GM19397 (cell line): ENCODE results near the gene DPP7.
"Not testable (repeated sequence)": the region's sequence is repeated elsewhere in the genome, so short reads cannot be mapped to it uniquely, and the experiment has no call there.

Source experiments
- ATAC-seq: cut with Tn5 transposase; IDR thresholded peaks from one replicate; pipeline ENCODE4 v1.9.1; 2021; ENCODE audit warnings: mild to moderate bottlenecking, moderate library complexity; ENCODE audit not compliant: unreplicated experiment

DPP7 gene

DNA sequence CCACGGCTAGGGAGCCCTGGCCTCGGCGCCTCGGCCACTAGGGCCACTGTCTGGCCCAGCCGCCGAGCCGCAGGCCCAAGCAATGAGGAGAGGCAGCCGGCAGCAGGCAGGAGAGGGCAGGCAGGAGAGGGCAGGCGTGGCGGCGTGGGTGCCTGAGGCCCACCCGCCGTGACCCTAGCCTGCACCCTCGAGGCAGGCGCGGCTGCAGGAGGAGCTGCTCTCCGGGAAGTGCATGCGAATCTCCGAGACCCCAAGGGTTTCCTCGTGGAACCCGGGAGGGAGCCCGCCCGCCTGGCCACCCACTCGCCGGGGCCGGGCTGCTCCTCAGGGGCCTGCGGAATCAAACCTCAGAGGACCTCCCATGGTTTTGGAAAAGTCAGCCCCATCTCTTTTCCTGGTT, 33.7 kb upstream of the DPP7 start:
- ATAC-seq: no peak

DNA sequence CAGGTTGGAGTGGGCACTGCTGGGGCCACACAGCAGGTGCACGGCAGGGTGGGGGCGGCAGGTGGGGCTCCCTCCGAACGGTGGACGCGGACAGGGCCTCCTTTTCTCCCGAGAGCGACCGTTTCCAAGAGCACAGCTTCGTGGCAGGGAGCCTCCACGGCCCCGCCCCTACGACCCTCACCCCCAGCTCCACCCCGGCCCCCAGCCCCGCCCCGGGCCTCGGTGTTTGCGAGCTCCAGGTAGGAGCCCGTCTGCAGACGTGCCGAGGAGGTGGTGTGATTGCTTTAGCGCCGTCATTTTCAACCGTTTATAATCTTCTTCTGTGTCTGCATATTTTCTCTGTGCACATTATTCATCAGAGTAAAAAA, 33.2 kb upstream of the DPP7 start:
- ATAC-seq: no peak

DNA sequence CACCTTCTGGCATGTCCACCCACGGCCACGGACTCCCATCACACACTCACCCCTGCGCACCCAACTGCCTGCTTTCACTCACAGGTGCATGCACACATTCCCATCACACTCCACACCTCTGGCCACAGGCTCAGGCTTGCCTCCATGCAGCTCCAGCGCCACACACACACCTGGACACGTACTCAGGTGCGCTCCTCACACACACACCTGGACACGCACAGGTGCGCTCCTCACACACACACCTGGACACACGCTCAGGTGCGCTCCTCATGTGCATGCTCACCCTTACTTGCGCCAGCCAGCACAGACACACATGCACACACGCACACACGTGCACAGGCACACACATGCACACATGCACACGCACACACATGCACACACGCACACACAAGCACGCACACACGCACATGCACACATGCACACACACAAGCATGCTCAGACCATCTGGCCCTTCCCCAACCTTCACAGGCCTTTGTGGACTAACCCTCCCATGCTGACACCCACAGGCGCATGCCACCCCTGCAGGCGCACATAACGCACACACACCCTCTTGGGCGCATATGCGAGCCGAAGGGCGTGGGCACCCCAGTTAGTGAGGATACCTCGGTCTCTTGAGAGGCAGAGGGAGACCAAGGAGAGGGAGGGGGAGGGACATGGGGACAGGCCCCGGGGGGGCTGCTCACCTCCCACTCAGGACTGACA, 32.7 kb upstream of the DPP7 start:
- no peak for ATAC-seq

DNA sequence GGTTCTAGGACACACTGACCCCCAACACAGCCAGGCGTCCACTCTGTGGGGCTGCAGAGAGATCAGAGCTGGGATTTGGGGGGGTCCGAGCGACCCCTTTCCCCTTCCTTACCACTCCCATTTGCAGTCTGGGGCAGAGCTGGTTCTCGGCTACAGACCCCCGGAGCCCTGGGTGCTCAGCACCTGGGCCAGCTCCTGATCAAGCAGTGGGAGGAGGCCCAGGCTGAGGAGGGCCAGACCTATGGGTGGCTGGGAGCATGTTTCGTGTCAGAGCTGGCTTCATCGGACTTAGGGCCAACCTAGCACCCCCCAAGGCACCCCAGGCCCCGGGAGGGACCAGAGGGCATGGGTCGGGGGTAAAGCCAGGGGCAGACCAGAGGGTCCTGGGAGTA, 32.0 kb upstream of the DPP7 start:
- ATAC-seq: no peak

DNA sequence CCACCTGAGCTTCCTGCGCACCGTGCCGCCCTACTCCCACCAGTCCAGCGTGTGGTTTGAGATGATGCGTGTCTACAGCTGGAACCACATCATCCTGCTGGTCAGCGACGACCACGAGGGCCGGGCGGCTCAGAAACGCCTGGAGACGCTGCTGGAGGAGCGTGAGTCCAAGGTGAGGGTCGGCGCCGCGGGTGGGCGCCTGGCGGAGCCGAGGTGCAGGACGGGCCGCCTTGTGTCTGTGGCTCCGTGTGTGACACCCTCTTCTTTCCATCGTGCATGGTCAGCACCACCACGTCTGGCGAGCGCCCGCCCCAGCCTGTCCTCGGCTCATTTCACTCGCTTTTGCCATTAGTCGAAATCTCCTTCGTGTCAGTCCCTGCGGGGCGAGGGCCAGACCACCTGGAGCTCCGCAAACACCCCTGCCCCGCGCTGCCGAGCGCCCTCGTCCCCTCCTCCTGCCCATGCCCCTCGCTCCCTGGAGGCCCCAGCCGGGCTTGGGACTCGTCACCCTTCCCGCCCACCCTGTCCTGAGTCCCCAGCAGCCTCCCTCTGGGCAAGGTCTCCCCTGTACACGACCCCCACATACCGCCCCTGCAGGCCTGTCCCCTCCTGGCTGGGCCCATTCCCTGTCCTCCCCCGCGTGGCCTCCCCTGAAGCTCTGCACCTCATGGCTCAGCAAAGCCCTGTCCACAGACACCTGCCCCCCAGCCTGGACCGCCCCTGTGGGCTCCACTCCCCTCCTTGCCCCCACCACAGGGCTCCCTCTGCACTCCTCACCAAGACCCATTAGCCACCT, 31.4 kb upstream of the DPP7 start:
- ATAC-seq: no peak

DNA sequence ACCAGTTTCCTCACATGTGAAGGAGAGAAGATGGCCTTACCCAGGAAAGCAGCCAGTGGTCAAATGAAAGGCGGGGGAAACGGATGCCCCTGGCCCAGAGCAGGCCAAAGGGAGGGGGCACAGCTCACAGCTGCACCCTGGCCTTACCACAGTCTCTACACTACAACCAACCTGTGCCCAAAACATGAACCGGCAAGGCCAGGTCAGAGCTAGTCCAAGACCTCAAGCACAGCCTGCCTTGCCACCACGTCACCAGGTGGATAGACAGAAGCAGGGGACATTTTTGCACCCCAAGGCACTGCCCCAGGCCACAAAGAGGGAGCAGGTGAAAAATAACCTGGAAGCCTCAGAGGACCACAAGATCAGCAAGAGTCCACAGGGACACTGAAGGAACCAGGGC, 28.9 kb upstream of the DPP7 start:
- no peak for ATAC-seq

DNA sequence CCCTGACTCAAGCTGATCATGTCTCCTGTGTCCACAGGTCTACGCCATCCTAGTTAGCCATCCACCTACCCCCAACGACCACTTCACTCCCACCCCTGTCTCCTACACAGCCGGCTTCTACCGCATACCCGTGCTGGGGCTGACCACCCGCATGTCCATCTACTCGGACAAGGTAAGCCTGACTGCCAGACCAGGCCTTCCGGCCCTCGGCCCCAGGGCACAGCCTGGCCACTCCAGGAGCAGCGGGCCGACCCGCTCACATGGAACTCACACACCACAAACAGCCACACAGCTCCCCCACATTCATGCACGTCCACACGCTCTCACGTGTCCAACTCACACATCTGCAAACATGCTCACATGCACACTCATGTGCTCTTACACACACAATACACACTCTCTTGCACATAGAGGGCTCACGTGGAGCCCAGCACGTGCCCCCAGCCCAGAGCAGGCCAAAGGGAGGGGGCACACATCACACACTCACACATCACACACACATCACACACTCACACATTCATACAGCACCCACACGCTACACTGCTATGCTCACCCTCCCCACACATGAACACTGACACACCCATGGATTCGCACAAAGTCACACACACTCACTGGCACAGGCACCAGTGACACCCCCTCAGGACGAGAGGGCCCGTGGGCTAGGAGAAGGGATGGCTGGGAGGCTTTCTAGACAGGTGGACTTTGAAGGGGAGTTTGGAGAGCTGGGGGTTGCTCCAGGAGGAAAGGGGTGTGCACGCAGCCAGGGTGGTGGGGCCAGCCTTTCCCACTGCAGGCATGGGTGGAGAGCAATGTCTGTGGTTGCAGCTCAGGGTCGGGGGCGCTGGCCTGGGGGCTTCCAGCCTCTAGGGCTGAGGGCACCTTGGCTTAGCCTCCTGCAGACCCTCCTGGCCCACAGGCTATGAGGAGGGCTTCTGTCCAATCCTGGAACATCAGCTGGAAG, 27.7 kb upstream of the DPP7 start:
- no peak for ATAC-seq

DNA sequence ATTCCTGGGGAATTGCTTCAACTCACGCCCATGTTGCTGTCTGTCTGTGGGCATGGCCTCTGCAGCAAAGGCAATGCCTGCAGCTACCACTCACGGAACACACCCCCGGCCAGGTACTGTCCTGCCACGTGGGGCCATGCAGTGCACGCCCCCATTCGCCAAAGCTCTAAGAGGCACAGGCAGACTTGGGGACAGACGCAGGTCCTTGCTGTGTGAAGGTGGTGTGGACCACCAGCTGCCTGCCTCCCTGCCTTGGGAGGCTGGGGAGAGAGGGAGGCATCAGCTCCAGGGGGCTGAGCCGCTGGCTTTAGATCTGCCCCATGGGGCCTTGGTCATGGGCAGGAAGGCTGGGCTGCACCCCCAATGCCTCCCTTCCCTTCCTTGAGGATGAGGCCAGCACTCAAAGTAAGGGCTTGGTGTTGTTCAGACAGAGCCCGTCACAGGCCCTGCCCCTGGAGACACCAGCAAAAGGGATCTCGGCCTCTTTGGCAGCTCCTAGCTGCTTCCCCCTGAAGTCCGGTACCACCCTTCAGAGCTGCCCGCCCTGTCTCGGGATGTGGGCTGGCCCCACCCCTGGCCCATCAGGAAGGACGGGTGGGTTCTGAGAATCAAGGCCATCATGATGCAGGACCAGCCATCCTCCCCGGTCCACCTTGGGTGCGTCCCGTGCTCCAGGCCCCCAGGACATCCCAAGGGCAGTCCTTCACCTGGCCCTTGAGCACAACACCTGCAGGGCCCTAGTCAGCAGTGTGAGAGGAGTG, 26.7 kb upstream of the DPP7 start:
- no peak for ATAC-seq

DNA sequence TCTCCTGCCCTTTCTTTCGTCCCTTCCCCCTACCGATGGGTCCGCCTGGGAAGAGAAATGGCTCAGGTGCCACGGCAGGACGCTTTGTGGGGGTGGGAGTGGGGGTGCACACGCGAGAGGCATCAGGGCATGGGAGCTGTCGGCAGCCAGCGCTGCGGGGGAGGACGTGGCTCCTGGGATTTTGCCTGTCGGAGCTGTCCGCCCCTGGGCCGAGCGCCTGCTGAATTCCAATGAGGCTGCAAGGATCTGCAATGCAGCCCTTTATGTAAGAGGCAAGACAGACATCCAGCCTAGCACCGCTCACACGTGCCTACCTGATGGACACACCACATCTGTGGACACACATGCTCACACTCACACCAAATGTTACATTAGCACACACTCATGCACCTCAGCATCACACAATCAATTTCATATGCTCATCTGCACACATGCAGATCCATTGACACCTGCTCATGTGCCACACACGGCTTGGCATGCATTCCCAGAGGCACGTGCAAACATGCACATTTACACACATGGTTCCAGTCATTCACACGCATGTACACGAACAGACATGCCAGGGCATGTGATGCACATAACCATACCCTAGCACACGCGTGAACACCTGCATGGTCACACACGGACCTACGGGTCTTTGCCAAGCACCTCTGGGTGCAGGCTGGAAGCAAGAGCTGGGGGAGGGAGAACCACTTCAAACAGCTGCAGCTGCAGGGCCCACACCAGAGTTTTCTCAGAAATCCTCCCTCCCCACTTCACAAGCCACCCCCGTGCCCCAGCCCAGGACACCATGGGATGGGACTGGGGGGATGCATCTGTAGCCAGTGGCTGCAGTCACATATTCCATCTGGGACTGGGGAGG, 25.8 kb upstream of the DPP7 start:
- no peak for ATAC-seq

DNA sequence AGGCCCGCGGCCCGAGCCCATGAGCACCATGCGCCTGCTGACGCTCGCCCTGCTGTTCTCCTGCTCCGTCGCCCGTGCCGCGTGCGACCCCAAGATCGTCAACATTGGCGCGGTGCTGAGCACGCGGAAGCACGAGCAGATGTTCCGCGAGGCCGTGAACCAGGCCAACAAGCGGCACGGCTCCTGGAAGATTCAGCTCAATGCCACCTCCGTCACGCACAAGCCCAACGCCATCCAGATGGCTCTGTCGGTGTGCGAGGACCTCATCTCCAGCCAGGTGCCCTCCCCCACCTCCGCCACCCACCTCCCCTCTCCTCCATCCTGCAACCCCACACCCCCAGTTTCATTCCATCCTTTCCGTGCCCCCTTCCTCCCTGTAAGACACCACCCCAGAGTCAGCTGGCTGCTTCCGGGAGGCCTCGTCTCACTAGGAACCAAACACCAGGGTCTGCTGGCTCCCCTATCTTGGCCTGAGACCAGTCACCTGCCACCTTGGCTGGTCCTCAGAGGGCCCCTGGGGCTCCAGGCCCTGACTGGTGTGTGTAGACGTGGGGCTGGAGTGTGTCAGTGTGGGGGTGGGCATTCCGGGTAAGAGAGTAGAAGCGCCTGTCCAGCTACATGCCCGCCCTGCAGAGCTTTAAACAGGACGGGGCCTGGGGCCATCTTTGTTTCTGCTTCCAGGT, 25.1 kb upstream of the DPP7 start:
- no peak for ATAC-seq

DNA sequence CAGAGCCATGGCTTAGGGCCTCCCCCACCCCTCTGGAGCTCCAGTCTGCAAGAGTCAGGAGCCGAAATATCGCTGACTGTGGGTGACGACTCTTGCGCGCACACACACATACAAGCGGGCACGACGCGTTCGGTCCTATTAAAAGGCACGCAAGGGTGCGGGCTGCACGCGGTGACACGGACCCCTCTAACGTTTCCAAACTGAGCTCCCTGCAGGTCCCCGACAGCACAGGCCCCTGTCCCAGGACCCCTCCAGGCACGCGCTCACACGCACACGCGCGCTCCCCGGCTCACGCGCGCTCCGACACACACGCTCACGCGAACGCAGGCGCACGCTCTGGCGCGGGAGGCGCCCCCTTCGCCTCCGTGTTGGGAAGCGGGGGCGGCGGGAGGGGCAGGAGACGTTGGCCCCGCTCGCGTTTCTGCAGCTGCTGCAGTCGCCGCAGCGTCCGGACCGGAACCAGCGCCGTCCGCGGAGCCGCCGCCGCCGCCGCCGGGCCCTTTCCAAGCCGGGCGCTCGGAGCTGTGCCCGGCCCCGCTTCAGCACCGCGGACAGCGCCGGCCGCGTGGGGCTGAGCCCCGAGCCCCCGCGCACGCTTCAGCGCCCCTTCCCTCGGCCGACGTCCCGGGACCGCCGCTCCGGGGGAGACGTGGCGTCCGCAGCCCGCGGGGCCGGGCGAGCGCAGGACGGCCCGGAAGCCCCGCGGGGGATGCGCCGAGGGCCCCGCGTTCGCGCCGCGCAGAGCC, 24.4 kb upstream of the DPP7 start, which contains the start of gene GRIN1:
GRIN1 (plus strand) TSS at position 433 of the 746 bp plus-strand sequence. CDS start 333 bp downstream, outside the sequence.
- ATAC-seq: no peak

DNA sequence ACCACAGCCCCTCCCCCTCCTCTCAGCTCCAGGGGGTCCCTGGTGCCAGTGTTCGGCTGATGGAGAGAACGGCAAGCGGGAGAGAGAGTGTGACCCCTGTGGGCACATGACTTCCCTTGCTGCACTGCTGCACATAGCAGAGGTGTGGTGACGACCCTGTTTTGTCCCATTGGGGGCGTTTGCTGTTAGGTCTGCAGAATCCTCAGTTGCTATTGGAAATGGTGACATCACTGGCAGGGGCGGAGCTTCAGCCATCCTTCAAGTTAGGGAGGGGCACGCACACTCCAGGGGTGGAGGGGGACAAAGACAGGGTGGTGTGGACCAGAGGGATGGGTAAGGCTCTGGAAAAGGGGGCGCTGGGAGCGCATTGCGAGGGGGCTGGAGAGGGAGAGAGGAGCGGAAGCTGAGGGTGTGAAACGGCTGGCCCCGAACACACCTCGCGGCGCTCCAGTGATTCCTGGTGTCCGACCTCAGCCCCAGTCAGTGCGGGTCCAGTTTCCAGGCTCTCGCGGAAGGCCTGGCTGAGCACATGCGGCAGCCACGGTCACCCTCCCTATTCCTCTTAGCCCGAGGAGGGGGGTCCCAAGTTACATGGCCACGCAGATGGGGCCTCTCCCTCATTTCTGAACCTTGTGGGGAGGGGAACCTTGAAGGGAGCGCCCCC, 23.7 kb upstream of the DPP7 start:
- ATAC-seq: no peak

DNA sequence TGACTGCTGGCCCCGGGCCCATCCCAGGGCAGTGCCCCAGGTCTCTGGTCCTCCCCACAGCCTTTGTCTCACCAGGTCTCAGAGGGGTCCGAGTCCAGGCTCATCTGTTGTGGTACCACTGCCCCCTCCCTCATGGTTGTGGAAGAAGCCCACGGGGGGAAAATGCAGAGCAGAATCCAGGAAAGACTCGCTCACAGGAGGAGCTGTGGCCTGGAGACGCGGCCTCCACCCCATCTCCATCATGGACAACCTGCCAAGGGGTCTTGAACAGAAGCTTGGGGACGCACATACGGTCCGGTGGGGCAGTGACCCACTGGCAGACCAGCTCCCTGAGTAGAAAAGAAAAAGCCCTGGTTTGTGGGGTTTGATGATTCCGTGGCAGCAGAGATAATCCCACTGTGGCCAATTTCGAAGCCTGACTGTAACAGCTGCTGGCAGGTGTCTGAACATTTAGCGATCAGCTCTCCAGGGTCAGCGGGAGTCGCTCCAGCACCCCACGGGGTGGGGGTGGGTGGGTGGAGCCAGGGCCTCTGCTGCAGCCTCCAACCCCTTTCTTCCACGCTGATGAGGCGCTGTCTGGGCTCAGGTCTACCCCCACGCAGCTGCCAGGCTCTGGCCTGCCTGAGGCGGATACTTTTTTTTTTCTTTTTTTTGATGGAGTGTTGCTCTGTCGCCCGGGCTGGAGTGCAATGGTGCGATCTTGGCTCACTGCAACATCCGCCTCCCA, 22.5 kb upstream of the DPP7 start:
- no peak for ATAC-seq

DNA sequence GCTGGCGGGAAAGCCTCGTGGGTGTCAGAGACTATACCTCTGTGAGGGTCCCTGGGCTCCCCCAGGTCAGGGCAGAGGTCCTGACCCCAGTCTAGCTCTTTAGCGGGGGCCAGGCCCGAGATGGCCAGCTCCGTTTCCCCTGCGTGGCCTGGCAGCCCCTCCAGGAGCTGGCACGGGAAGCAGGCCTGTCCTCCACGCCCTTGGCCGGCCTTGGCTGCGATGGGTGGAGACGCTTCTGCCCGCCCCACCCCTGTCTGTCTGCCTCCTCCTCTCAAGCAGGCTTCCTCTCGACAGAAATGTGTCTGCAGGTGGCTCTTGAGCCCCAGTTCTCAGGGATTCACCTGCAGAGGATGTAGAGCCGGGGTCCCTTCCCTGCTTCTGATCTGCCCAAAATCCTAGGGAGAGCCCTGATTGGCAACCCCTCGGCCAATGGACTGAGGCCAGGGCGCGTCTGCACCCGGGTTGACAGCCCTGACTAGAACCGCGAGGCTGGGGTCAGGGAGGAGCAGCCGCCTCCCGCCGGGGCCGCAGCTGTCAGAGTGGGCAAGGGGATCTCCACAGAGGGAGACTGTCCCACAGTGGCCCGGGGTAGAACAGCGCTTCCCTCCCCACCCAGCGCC, 21.8 kb upstream of the DPP7 start:
- ATAC-seq: no peak

DNA sequence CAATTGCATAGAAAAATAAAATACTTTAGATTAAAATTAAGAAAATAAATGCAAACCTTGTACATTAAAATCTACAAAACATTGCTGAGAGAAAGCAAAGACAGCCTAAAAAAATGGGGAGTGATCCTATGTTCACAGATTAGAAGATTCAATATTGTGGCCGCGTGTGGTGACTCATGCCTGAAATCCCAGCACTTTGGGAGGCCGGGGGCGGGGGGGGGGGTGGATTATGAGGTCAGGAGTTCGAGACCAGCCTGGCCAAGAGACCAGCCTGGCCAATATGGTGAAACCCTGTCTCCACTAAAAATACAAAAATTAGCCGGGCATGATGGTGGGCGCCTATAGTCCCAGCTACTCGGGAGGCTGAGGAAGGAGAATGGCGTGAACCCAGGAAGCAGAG, 20.6 kb upstream of the DPP7 start:
- not testable (repeated sequence) for ATAC-seq

DNA sequence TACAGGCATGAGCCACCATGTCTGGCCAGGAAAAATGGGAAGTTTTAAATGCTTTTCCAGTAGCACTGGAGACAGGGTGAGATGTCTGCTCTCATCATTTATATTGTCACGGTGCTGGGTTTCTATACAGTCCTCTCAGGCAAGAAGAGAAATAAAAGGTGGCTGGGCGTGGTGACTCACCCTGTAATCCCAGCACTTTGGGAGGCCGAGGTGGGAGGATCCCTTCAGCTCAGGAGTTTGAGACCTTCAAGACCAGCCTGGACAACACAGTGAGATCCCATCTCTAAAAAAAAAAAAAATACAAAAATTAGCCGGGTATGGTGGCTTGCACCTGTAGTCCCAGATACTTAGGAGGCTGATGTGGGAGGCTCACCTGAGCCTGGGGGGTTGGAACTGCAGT, 19.7 kb upstream of the DPP7 start:
- ATAC-seq: no peak
